Endometrial microvascular endothelial cells (primary cell): ENCODE data around the gene ABHD16A. TPM values are rescaled to one million over a fixed set of nuclear protein-coding genes. Genes with fewer than 3 reads are reported as not detected.

ENCODE experiments used
- in situ Hi-C: cut with HindIII; loops from 2 replicates; pipeline ENCODE4 v1.10.0; 2017; ENCODE audit warnings: low sequenced_read_pairs, low pct_unique_long_range_greater_than_20kb; ENCODE audit errors: inconsistent ontology term
- total RNA-seq: library from RNA; depleted of rRNA; stranded (reverse); fragments of >200 nt; gene quantifications from one replicate; pipeline ENCODE4 v1.2.3, GENCODE V29; 2015; ENCODE audit errors: inconsistent ontology term

Gene ABHD16A
- total RNA-seq, 1 donor from 2014 or later: 44.8 TPM

- in situ Hi-C loops: no loop called here
These were observed 31.2 kb upstream of the ABHD16A start for GRCh38 chr6:31734247-31734820.

GRCh38 chr6:31733734-31734133, 30.6 kb upstream of the ABHD16A start:
- in situ Hi-C loops: no loop called here

GRCh38 chr6:31732029-31732428, 28.9 kb upstream of the ABHD16A start:
- in situ Hi-C loops: no loop called here

DNA sequence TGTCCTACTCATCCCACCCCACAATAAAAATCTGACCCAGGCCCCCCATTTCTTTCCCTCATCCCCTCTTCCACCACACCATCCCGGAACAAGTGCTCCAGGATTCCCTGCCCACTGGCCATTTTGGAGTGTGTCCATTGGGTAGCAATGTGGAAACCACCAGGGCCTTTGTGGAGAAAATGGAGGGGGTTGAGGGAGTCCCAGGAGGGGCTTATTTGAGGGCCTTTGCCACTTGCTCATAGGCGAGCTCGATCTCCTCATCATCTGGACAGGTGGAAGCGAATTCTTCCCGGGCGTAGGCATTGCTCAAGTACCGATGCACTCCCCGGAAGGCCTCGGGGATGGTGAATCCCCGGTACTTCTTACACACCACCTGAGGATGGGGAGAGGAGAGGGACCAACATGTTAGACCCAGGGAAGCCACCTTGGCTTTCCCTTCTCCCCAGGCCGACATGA, 27.5 kb upstream of the ABHD16A start:
- in situ Hi-C loops: no loop called here

- in situ Hi-C loops: no loop called here
These were observed 27.0 kb upstream of the ABHD16A start for GRCh38 chr6:31729979-31730630.

DNA sequence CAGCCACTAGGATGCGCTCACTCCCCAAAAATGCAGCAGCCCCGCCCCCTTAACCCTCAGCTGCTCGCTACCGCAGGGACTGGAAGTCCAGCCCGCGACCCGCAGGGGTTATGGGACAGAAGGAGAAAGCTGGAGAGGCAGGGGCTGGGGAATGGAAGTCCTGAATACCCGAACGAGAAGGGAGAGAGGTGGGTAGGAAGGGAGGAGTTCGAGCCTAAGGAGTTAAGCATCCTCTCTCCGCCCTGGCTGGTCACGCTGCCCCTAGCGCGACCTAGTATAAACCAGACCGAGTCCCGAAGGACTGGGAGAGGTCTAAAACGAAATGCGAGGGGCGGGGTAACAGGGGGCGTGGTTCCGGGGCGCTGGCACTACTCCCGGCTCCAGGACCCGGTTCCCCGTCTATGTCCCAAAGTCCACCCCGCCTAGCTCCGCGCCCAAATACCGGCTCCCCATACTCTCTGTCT, 26.4 kb upstream of the ABHD16A start:
- in situ Hi-C loops: no loop called here

GRCh38 chr6:31728767-31729514, 25.8 kb upstream of the ABHD16A start, which contains the start of gene DDAH2:
Gene DDAH2, minus strand, starts transcription at chr6:31729299. Its CDS starts 138 bp downstream, at chr6:31729161.
- in situ Hi-C loops: no loop called here

- in situ Hi-C loops: no loop called here
These were observed 24.9 kb upstream of the ABHD16A start for GRCh38 chr6:31727717-31728671.

DNA sequence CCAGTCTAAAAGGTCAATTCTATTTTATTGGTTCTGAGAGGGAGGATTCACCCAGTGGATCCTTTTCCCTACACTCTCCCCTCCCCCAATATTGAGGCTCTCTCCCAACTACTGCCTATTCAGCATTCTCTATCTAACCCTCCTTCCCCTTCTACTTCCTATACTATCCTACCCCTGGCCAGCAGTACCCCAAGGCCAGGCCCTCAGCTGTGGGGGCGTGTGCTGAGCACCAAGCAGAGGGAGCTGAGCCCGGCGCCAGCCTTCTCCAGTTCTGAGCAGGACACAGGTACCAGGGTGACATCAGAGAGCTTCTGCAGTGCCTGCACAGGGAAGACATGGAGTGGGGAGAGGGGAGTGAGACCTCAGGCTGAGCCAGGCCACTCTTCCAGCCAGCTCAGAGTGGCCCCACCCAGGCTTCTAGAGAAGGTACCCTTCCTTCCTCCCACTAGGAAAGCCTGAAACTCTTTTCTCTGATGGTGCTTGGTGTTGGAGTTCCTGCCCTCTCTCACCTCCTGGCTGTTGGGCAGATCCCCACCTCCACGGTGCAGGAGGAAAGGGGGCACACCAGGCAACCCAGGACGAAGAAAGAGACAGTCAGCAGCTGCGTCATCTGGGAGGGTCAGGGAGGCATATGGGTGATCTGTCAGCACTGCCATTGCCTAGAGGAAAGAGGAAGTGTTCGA, 24.1 kb upstream of the ABHD16A start:
- in situ Hi-C loops: no loop called here

DNA sequence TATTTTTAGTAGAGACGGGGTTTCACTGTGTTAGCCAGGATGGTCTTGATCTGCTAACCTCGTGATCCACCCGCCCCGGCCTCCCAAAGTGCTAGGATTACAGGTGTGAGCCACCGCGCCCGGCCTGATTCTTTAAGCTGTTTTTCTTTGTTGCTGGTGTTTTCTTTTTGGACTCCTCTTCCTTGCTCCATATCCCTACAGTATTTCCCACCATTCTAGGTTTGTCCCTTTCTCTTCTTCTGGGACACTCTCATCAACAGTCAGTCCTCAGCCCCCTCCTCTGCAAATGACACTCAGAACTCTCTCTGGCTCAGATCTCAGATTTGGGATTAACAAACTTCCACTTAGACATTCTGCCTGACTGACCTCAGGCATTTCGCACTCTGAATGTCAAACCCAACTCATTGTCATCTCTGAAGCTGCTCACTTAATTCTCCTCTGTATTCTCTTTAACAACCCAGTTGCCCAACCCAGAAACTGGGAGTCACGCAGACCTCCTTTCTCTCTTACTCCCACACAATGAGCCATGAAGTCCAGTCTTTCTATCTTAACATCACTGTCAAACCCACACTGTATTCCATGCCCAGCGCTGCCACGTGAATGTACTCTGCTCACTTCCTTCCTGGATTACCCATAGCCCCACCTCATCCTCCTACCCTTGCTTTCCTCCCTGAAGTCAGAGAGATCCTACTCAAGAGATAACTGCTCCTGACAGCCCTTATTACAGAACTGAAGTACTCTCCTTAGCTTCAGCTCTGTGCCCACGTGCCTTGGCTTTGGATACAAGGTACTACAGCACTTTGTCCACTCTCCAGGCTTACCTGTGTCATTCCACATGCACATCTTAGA, 22.6 kb upstream of the ABHD16A start:
- in situ Hi-C loops: no loop called here

DNA sequence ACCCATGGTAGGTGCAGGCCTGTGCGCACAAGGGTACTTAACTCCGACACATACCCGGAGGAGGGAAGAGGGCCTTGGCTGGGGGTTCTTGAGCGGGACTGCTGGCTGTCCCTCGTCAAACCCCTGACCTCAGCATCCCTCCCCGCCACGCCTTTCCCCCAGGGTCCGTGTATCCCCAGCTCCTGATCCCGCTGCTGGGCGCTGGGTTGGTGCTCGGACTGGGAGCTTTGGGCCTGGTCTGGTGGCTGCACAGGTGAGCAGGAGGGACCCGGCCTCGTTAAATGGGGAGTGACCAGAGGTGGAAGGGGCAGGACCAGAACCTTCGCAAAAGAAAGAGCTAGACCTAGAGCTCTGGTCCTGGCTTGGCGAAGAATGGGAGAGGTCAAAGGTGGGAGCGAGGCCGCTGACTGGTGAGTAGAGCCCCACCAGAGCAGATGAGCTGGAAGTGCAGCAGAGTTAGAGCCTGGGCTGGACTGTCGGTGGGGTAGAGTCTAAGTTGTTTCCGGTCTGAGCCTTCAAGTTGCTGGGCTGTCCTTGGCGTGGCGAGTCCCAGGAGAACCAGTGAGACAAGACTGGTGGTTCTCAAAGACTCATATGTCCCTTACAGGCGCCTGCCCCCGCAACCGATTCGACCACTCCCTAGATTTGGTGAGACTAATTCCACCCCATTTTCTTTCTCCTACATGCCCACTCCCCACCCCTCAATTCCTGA, 21.0 kb upstream of the ABHD16A start:
- in situ Hi-C loops: no loop called here

GRCh38 chr6:31723245-31723979, 20.3 kb upstream of the ABHD16A start, which contains the start of gene MPIG6B:
Gene MPIG6B, plus strand, starts transcription at chr6:31723373. Its CDS starts 11 bp downstream, at chr6:31723384.
- in situ Hi-C loops: no loop called here

DNA sequence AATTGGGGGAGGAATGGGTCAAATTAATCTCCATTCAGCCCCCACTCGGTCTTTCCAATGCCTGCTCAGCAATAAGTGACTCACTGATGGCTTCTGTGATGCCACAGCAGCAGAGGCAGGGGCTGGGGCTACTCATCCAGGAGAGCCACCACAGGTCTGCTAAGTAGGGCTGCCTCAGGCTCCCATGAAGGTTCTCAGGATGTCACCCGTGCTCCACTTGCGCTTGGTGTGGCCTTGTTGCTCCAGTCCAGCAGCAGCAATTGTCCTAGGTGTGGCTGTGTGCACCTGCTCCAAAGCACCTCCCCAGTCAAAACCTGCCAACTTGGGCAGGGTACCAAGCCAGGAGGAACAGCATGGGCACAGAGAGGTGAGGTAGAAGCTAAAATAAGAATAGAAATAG, 19.0 kb upstream of the ABHD16A start:
- in situ Hi-C loops: no loop called here

DNA sequence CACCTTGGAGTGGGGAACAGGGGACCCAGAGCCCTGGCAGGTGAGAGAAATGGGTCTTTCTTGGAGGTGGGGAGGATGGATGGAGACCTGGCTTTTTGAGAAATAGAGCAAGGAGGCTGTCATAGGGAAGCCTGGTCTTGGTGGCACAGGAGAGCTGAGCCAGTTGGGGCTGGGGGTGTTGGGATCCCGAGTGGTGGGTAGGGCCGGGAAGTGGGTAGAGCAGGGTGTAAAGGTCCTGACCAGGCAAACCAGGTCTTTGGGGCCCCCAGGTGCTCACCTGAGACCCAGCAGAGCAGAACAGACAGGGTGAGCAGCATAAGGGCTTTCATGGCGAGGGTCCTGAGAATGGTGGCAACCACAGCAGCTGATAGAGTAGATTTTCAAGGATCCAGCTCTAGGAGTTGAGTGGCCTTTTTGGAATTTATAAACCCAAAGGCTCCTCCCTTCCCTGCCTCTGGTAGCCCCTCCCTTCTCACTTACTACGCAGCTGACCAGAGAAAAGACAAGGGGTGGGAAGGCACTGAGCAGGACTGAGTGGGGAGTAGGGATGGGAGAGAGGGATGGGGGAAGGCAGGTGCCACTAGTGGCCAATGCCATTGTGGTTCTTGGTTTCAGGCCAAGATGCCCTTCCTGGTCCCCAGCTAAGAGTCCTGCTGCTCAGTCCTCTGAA, 18.4 kb upstream of the ABHD16A start, which contains the start of gene LY6G6C:
Gene LY6G6C (minus strand): TSS at position 396 of the 670 bp plus-strand sequence. CDS start 67 bp downstream, at position 329.
- in situ Hi-C loops: no loop called here

DNA sequence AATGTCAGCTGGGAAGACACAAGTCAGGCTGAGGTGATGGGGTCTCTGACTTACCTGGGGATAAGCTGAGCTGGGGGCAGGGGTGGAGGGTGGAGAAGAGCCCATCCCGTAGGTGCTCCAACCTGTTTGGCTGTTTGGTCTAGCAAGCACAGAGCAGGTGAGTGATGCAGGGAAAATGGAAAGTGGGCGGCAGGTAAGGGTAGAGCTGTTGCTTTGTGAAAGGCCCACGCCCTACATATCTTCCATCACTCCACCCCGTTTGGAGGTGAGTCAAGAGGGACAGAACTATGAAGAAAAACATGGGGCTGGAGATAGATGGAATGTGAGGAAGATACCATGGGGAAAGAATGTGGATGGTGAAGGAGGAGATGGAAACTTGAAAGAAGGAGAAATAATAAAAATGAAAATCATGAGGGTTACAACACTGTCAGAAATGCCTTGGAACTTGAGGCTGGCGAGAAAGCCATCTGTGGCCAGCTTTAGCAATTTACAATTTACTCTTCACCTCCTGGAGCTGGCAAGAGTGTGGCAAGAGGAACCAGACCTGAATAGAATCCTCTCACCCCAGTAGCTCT, 17.2 kb upstream of the ABHD16A start:
- in situ Hi-C loops: no loop called here
